Activated CD8-positive, alpha-beta memory T cell treated with anti-CD3 and anti-CD28 coated beads, Interleukin-2, amount 50 U/mL, for 1 hour (primary cell): ENCODE data around the gene URB1.
"Not testable (repeated sequence)": the region's sequence is repeated elsewhere in the genome, so short reads cannot be mapped to it uniquely, and the experiment has no call there.

Experiments used
- DNase-seq: peaks from one replicate; pipeline ENCODE4 v3.0.0-alpha.2; 2020; ENCODE audit errors: extremely low read depth

URB1 gene

DNA sequence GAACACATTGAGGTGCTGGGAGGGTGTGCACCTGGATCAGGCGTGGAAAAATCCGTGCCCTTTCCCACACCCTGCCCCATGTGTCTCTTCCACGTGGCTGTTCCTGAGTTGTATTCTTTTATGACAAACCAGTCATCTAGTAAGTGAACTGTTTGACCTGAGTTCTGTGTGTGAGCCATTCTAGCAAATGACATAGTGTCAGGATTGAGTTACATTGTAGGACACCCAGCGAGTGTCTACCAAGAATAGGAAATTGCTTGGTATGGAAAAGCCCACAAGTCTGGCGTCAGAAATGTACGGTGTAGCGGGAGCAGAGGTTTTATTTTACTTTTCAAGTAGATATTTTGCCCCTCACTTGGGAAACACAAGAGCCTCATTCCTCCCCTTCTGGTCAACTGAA, 95.4 kb downstream of the URB1 start:
- no peak for DNase-seq

GRCh38 chr21:32285476-32285875, 107.3 kb downstream of the URB1 start:
- DNase-seq = no peak

- no peak for DNase-seq
These were observed 109.8 kb downstream of the URB1 start for GRCh38 chr21:32282992-32283391.

GRCh38 chr21:32281531-32281930, 111.3 kb downstream of the URB1 start:
- DNase-seq = no peak

GRCh38 chr21:32279377-32279680, 113.5 kb downstream of the URB1 start:
- no peak for DNase-seq

DNA sequence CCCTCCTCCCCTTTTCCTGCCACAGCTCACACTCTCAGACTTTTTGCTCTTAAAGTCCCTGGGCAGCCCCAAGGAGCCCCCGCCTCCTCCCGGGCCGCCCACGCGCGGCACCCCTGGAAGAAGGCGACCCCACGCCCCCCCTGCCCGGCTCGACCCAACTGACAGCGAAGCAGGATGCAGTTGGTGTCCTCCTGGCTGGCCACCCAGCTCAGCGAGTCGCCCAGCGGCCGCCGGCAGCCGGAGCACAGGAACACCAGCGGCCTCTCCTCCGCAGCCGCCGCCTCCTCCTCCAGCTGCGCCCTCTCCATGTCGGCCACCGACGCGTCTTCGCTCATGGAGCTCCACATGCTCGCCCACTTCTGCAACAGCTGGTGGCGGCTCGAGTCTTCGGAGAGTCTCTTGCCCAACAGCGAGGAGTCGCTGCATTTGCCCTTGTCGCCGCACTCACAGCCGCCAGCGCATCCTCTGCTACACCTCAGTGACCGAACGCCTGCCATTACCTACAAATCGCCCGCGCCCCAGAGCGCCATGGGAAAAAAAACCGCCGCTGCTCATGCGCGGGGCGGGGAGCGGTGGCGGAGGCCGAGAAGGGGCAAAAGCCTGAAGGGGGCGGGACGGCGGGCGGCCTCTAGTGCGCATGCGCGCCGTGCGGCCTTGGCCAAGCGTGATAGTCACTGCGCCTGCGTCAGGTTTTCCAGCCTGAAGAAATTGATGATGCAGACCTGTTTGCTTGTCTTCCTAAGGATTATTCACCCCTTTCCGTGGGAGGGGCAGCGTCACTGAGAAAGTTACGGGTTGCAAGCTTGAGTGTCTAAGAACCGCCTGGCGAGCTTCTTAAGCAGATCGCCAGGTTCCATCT, 114.1 kb downstream of the URB1 start, which contains the start of gene MIS18A:
Gene MIS18A, minus strand, starts transcription at position 532 of the 859 bp plus-strand sequence. Its CDS starts 35 bp downstream, at position 497.
- peak; percentile 88 for DNase-seq

DNA sequence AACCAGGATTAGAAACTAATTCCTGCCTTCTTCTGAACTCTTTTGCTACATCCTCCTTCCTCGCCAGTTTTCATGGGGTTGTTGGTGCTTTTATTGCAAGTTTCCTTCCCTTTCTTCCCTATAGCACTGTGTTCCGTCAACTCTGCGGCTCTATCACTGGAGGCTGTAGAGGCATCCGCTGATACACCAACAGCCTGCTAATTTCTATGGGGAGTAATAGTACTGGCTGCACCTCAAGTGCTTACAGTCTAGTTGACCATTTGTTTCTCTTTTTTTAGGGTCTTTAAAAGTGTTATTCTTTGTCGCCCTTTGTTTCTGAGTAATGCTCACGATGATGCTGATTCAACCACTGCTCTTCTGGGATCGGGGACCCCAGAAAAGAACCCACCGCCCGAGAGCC, 114.7 kb downstream of the URB1 start:
- no peak for DNase-seq

GRCh38 chr21:32276671-32277070, 116.1 kb downstream of the URB1 start:
- no peak for DNase-seq

GRCh38 chr21:32270748-32271147, 122.1 kb downstream of the URB1 start:
- DNase-seq = no peak

GRCh38 chr21:32265321-32265720, 127.5 kb downstream of the URB1 start:
- DNase-seq = not testable (repeated sequence)

- DNase-seq = no peak
These were observed 130.9 kb downstream of the URB1 start for GRCh38 chr21:32261929-32262328.
